Gastroesophageal sphincter (tissue), 3 donors: ENCODE data around the gene AMY2B.

Experiments used
- CTCF ChIP-seq, 4 experiments: fragments of 200-600 bp in 2 of 4; fragments of 450-650 bp in 2 of 4; sonication (generic) in 1 of 4; IDR thresholded peaks; one replicate each; pipeline ENCODE4 v1.5.1; 2017 to 2019; ENCODE audit warnings: antibody characterized with exemption in 4 of 4, mild to moderate bottlenecking in 2 of 4, moderate library complexity in 2 of 4
- EP300 ChIP-seq: sonication (generic); formaldehyde crosslinking; IDR thresholded peaks from one replicate; pipeline ENCODE4 v1.6.1; 2017; ENCODE audit warnings: antibody characterized with exemption, mild to moderate bottlenecking

DNA sequence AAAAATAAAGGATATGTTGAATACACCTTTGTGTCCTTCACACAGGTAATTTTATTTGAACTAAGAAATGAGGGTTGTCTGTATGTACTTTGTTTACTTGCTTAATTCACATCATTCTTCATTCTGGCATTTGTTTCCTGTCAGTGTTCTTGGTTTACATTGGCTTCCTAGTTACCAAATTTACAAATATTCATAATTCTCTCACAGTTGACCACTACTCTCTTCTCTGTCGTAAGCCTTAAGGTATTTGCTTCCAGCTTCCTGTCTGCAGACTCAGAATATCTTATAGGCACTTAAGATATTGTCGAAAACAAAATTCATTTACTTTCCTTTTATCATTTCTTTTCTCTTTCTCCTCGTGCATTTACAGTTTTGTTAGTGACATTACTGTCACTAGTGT is 30.0 kb upstream of the AMY2B start:
- no peak for TF ChIP-seq CTCF (IDR thresholded peaks at IDR 0.05)
- no peak for TF ChIP-seq EP300
